DOHH2 (cell line): ENCODE data around the gene DAPL1.

Source experiments
- CTCF ChIP-seq: fragments of 200-600 bp; sonication (generic); IDR thresholded peaks from one replicate; pipeline ENCODE4 v1.5.1; 2014; ENCODE audit warnings: antibody characterized with exemption, mild to moderate bottlenecking, low read depth, low read length; ENCODE audit not compliant: poor library complexity, severe bottlenecking
- EZH2phosphoT487 ChIP-seq: fragments of 200-600 bp; sonication (generic); IDR thresholded peaks from 2 replicates; pipeline ENCODE4 v1.6.1; 2017; ENCODE audit warnings: borderline replicate concordance, mild to moderate bottlenecking, antibody characterized with exemption, low read length, moderate library complexity, mixed read lengths

GRCh38 chr2:158809816-158810215 lies 14.7 kb downstream of the DAPL1 start:
- TF ChIP-seq CTCF: no peak
- no peak for TF ChIP-seq EZH2phosphoT487
